ENCODE measurements around the gene MOBP. TPM values are rescaled to one million over a fixed set of nuclear protein-coding genes. Genes with fewer than 3 reads are reported as not detected.

The MOBP gene
- total RNA-seq, 4 donors from 2014 or later, result 0.20 to 2.5 (median 0.87) TPM; not detected in 1

DNA sequence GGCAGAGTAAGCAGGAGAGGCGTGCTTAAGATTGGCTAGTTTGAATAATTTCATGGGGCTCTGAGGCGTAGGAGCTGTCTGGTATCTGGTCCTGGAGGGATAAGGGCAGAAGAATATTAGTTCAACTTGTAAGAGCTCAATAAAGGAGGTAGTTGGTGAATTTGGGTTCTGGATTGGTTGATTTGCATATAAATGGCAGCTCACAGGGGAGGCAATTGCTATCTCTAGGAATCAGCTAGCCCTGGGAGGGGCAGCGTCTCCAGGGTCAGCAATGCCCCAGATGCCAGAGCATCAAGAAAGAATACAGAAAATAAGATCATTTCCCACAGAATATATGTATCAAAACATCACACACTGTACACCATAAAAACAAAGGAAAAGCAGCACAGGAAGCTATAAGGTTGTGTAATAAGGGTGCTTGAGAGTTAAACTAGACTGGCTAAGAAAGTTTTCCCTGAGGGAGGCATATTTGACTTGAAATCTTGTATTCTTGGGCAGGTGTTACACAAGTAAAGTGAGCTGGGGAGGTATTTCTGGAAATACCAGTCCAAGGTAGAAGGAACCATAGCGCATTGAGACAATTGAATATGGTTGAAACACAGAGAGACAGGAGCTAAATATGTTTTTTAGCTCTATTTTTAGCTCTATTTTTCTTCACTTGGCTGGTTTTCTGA, 6.1 kb downstream of the MOBP start:
- H3K4me1 ChIP-seq, result no peaks in the 10 kb centered on the region
- TF ChIP-seq POLR2A (IDR thresholded peaks at IDR 0.05), result no peak
- TF ChIP-seq, protein P1, sequence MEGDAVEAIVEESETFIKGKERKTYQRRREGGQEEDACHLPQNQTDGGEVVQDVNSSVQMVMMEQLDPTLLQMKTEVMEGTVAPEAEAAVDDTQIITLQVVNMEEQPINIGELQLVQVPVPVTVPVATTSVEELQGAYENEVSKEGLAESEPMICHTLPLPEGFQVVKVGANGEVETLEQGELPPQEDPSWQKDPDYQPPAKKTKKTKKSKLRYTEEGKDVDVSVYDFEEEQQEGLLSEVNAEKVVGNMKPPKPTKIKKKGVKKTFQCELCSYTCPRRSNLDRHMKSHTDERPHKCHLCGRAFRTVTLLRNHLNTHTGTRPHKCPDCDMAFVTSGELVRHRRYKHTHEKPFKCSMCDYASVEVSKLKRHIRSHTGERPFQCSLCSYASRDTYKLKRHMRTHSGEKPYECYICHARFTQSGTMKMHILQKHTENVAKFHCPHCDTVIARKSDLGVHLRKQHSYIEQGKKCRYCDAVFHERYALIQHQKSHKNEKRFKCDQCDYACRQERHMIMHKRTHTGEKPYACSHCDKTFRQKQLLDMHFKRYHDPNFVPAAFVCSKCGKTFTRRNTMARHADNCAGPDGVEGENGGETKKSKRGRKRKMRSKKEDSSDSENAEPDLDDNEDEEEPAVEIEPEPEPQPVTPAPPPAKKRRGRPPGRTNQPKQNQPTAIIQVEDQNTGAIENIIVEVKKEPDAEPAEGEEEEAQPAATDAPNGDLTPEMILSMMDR (IDR thresholded peaks at IDR 0.05), result no peak
- TF ChIP-seq EP300 (IDR thresholded peaks at IDR 0.05), result no peak
- no peak overlapping the region for H3K4me3 ChIP-seq
- no peaks in the 10 kb centered on the region for H3K36me3 ChIP-seq
- H3K27me3 ChIP-seq, result no peaks in the 10 kb centered on the region
- WGBS, 2 donors, result 81 to 86% methylated on average over 4 of the region's 4 CpGs
- DNase-seq (ENCODE audit: low spot score in 2 of 2), result no peak
- no peak overlapping the region for H3K27ac ChIP-seq
- peaks cover 0 to 19% (median 1%) of the 10 kb centered on the region in 4 donors for H3K9me3 ChIP-seq

DNA sequence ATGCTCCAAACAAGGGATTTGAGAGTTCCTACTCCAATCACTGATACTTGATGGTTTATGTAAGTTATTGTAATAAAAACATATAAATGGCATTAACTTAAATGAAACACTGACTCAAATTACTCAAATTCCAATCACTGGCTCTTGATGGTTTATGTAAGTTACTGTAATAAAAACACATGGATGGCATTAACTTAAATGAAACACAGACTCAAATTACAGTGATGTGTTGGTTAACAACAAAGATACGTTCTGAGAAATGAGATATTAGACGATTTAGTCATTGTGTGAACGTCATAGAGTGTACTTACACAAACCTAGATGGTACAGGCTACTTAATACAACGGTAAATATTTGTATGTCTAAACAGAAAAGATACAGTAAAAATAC, 6.6 kb downstream of the MOBP start:
- no peak for DNase-seq (ENCODE audit: low spot score in 2 of 2)
- Histone ChIP-seq H3K27ac (no peak overlapping the region), H3K4me1 (no peaks in the 10 kb centered on the region), H3K9me3 (peaks cover 0 to 19% (median 1%) of the 10 kb centered on the region in 4 donors), H3K27me3 (no peaks in the 10 kb centered on the region), H3K36me3 (no peaks in the 10 kb centered on the region), H3K4me3 (no peak overlapping the region)
- no peak for TF ChIP-seq POLR2A (IDR thresholded peaks at IDR 0.05)
- TF ChIP-seq, protein P1 (IDR thresholded peaks at IDR 0.05), result no peak
- 76% methylated on average over 4 of the region's 4 CpGs for WGBS, 2 donors

DNA sequence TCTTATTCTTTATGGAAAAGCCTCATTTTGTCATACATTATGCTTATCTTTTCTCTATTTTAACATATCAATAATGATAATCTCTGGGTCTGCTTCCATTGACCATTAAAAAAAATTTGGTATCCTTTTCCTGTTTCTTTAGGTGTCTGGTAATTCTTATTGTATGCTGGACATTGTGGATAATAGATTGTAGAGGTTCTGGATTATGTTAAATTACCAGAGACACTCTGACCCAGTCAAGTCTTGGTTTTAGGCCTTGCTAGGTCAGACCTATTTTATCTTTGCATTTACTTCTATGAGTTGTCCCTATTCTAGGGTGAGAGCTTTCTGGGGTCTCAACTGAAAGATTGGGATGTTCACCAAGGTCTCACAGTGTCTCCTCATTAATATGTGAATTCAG, 9.3 kb downstream of the MOBP start:
- H3K4me1 ChIP-seq, result no peaks in the 10 kb centered on the region
- no peak overlapping the region for H3K27ac ChIP-seq
- peaks cover 0 to 19% (median 1%) of the 10 kb centered on the region in 4 donors for H3K9me3 ChIP-seq
- H3K36me3 ChIP-seq, result no peaks in the 10 kb centered on the region
- TF ChIP-seq EP300 (IDR thresholded peaks at IDR 0.05) (no peak), POLR2A (IDR thresholded peaks at IDR 0.05) (no peak)
- TF ChIP-seq, protein P1 (IDR thresholded peaks at IDR 0.05), result no peak
- H3K4me3 ChIP-seq, result no peak overlapping the region
- no peak for DNase-seq (ENCODE audit: low spot score in 2 of 2)
- no peaks in the 10 kb centered on the region for H3K27me3 ChIP-seq

DNA sequence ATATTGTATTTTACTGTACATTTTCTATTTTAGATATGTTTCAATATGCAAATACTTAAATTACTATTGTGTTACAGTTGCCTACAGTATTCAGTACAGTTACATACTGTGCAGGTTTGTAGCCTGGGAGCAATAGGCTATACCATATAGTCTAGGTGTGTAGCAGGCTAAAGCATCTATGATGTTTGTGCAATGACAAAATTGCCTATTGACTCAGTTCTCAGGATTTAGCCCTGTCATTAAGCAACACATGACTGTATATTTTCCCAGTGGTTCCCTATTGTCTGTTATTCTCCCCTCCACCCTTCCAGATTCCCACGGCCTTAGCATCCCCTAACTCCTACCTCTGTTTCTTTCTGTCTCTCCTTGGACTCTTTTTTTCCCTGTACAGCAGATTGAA, 10.7 kb downstream of the MOBP start:
- Histone ChIP-seq H3K4me3 (no peak overlapping the region), H3K27ac (no peak overlapping the region), H3K9me3 (peaks cover 0 to 19% (median 1%) of the 10 kb centered on the region in 4 donors), H3K27me3 (no peaks in the 10 kb centered on the region), H3K4me1 (no peaks in the 10 kb centered on the region), H3K36me3 (no peaks in the 10 kb centered on the region)
- no peak for DNase-seq (ENCODE audit: low spot score in 2 of 2)
- TF ChIP-seq EP300 (IDR thresholded peaks at IDR 0.05) (no peak), POLR2A (IDR thresholded peaks at IDR 0.05) (no peak)
- TF ChIP-seq, protein P1 (IDR thresholded peaks at IDR 0.05), result no peak
- 75 to 88% methylated on average over 1 of the region's 1 CpG for WGBS, 2 donors

DNA sequence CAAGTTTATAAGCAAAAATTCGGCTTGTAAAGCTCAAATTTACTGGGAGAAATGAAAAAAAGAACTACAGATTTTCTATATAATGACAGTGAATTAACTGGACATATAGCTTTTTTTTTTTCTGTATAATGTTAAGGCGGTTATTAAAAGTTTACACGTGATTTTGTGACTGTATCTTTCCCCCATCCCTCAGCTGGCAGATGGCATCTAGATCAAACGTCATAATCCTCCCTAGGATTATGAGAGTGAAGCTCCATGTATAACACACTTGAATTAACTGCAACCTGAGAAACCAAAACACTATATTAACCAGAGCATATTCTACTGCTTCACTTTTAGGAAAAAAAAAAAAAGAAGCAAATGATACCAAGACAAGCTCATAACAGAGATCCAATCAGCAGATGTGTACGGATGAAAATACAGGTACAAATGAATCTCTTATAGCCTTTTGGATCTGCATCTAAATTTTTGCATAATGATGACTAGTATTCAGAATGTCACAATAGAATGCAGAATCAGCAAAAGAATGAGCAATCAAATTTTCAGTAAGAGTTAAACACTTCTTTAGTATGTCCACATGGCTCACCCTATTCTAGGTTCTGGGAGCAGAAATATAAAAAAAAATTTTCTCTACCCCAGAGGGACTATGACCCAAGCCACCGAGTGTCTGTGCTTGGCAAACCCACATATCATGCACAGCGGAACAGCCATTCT, 12.4 kb downstream of the MOBP start:
- DNase-seq (ENCODE audit: low spot score in 2 of 2), result no peak
- Histone ChIP-seq H3K9me3 (peaks cover 0 to 19% (median 1%) of the 10 kb centered on the region in 4 donors), H3K36me3 (no peaks in the 10 kb centered on the region), H3K27ac (no peak overlapping the region), H3K4me1 (no peaks in the 10 kb centered on the region), H3K27me3 (no peaks in the 10 kb centered on the region), H3K4me3 (no peak overlapping the region)
- WGBS, 2 donors, result 70 to 71% methylated on average over 7 of the region's 7 CpGs
- TF ChIP-seq POLR2A (IDR thresholded peaks at IDR 0.05), result no peak
- no peak for TF ChIP-seq EP300 (IDR thresholded peaks at IDR 0.05)
- TF ChIP-seq, protein P1 (IDR thresholded peaks at IDR 0.05), result no peak
